ENCODE results near the gene CELF6. TPM values are rescaled to one million over a fixed set of nuclear protein-coding genes. Genes with fewer than 3 reads are reported as not detected.
A peak's percentile ranks its signal among the peaks of the same experiment; 100 is the strongest.

CELF6 gene
- total RNA-seq, 1 donor from 2014 or later, result 1.9 TPM

DNA sequence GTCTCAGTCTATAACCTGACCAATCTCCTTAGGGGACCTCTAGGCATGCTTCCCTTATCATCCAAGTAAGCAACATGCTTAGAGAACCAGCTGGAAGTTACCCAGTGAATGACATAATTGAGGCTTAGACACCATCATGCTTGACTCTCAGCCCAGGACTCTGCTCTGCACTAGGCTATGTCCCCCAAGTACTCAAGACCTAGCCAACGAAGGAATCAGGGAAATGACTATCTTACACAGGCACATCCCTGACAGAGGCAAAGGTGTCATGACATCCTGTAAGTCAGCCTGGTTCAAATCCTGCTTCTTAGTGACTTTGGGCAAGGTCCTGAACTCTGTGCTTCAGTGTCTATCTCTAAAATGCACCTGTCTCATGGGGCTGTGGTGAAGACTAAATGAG lies 24.6 kb upstream of the CELF6 start:
- no peak for DNase-seq (ENCODE audit: extremely low spot score, unreplicated experiment)
- Mint-ChIP-seq H3K27ac (no peak overlapping the region), H3K36me3 (peaks cover 12% of the 10 kb centered on the region), H3K4me1 (ENCODE audit: unreplicated experiment) (no peaks in the 10 kb centered on the region), H3K27me3 (no peaks in the 10 kb centered on the region), H3K9me3 (no peaks in the 10 kb centered on the region), H3K4me3 (no peak overlapping the region)
- TF ChIP-seq, protein P1, sequence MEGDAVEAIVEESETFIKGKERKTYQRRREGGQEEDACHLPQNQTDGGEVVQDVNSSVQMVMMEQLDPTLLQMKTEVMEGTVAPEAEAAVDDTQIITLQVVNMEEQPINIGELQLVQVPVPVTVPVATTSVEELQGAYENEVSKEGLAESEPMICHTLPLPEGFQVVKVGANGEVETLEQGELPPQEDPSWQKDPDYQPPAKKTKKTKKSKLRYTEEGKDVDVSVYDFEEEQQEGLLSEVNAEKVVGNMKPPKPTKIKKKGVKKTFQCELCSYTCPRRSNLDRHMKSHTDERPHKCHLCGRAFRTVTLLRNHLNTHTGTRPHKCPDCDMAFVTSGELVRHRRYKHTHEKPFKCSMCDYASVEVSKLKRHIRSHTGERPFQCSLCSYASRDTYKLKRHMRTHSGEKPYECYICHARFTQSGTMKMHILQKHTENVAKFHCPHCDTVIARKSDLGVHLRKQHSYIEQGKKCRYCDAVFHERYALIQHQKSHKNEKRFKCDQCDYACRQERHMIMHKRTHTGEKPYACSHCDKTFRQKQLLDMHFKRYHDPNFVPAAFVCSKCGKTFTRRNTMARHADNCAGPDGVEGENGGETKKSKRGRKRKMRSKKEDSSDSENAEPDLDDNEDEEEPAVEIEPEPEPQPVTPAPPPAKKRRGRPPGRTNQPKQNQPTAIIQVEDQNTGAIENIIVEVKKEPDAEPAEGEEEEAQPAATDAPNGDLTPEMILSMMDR (conservative IDR thresholded peaks at IDR 0.05), result no peak

DNA sequence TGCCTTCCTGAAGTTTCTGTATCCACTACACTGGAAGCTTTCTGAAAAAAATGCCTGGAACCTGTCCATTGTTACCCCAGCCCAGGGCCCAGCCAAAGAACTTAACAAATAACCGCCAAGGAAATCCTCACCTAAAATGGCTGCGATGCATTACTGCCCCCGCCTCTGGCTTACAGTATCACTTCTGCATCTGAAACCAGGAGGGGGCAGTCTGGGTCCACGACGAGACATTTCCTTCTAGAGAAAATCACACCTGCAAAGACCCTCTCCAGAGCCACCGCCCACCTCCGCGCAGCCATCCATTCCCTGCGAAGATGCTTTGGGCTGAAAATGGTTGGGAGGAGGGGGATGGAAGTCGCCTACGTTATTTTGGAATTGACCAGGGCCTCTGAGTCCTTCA lies 22.4 kb upstream of the CELF6 start:
- TF ChIP-seq, protein P1 (conservative IDR thresholded peaks at IDR 0.05), result peak; percentile 55
- Mint-ChIP-seq H3K9me3 (no peaks in the 10 kb centered on the region), H3K4me3 (no peak overlapping the region), H3K27me3 (no peaks in the 10 kb centered on the region), H3K36me3 (no peaks in the 10 kb centered on the region), H3K27ac (no peak overlapping the region), H3K4me1 (ENCODE audit: unreplicated experiment) (no peaks in the 10 kb centered on the region)
- no peak for DNase-seq (ENCODE audit: extremely low spot score, unreplicated experiment)

DNA sequence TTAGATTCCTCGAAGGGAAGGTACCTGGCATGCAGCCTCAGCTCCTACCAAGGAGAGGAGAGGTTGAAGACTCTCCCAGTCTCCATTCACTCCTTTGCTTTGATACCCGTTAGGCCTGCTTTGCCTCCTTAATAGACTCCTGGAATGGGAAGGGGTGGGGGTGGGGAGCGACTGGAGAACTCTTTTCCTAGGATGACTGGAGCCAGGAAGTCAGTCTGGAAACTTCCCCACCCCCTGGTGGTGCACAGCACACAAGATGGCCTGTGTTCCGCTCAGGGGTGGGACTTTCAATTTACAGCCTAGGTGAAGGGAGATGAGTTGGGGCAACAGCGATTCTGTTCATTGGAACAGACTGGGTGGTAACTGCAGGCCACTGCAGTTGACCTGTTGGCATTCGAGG lies 21.4 kb upstream of the CELF6 start:
- Mint-ChIP-seq H3K9me3 (no peaks in the 10 kb centered on the region), H3K4me1 (ENCODE audit: unreplicated experiment) (no peaks in the 10 kb centered on the region), H3K27ac (peak overlapping the region; percentile 26), H3K27me3 (no peaks in the 10 kb centered on the region), H3K36me3 (no peaks in the 10 kb centered on the region), H3K4me3 (no peak overlapping the region)
- TF ChIP-seq, protein P1 (conservative IDR thresholded peaks at IDR 0.05), result peak; percentile 64
- no peak for DNase-seq (ENCODE audit: extremely low spot score, unreplicated experiment)

DNA sequence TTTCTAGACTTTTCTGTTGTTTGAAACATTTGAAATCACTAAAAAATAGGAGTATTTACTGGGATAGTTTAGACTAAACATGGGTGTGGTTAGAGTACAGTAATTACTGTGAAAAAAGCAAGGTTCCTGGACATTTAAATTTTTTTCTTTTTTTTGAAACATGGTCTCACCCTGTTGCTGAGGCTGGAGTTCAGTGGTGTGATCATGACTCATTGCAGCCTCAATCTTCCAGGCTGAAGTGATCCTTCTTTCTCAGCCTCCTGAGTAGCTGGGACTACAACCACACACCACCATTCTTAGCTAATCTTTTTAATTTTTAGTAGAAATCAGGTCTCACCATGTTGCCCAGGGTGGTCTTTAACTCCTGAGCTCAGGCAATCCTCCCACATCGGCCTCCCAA lies 20.4 kb upstream of the CELF6 start:
- no peak overlapping the region for H3K4me3 Mint-ChIP-seq
- no peaks in the 10 kb centered on the region for H3K9me3 Mint-ChIP-seq
- H3K36me3 Mint-ChIP-seq, result no peaks in the 10 kb centered on the region
- no peaks in the 10 kb centered on the region for H3K27me3 Mint-ChIP-seq
- DNase-seq (ENCODE audit: extremely low spot score, unreplicated experiment), result no peak
- H3K4me1 Mint-ChIP-seq (ENCODE audit: unreplicated experiment), result no peaks in the 10 kb centered on the region
- no peak overlapping the region for H3K27ac Mint-ChIP-seq
- TF ChIP-seq, protein P1 (conservative IDR thresholded peaks at IDR 0.05), result no peak

DNA sequence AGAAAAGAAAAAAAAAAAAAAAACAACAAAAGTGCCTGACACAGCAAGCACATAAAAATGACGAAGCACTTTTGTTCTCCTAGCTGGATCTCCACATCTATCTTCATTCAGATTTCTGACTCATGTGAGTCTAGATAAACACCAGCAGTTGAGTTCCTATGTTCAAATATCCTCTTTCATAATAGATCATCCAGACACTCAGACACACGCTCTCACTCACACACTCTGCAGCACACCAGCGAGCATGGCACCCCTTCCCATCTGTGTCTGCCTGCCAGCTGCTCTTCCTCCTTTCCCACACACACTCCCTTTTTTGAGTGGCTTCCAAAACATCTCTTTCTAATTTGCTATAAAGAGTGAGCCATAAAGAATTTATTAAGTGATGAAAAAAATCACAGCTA lies 19.8 kb upstream of the CELF6 start:
- Mint-ChIP-seq H3K4me3 (no peak overlapping the region), H3K27me3 (no peaks in the 10 kb centered on the region), H3K27ac (no peak overlapping the region), H3K4me1 (ENCODE audit: unreplicated experiment) (no peaks in the 10 kb centered on the region), H3K36me3 (no peaks in the 10 kb centered on the region), H3K9me3 (no peaks in the 10 kb centered on the region)
- DNase-seq (ENCODE audit: extremely low spot score, unreplicated experiment), result no peak
- TF ChIP-seq, protein P1 (conservative IDR thresholded peaks at IDR 0.05), result no peak
